Lung (tissue), 12 donors: ENCODE results near the gene ABCA1. TPM values are rescaled to one million over a fixed set of nuclear protein-coding genes. Genes with fewer than 3 reads are reported as not detected.

Experiments
- ATAC-seq: fragments of 200-7000 bp; cut with Tn5 transposase; one replicate; pipeline ENCODE4 v1.9.1; 2020; ENCODE audit warnings: moderate number of reproducible peaks; ENCODE audit not compliant: insufficient read depth, low FRiP score
- DNase-seq, 3 donors: peaks; one replicate each; pipeline ENCODE4 v3.0.0-alpha.2; 2013 to 2017
- H3K27ac ChIP-seq, 2 donors: one replicate each; pipeline ENCODE4 v1.5.1; 2013; ENCODE audit warnings: mild to moderate bottlenecking in 2 of 2, moderate library complexity in 2 of 2, control low read depth in 1 of 2, inconsistent platforms in 1 of 2, low read depth in 1 of 2, low read length in 1 of 2
- H3K27me3 ChIP-seq, 3 donors: one replicate each; pipeline ENCODE4 v1.5.1; 2013; ENCODE audit warnings: low read length in 2 of 3; ENCODE audit not compliant: control insufficient read depth in 3 of 3, insufficient read depth in 3 of 3
- H3K36me3 ChIP-seq, 4 donors: one replicate each; pipeline ENCODE4 v1.5.1; 2013; ENCODE audit warnings: low read length in 4 of 4, mild to moderate bottlenecking in 1 of 4, moderate library complexity in 1 of 4; ENCODE audit not compliant: control insufficient read depth in 4 of 4, insufficient read depth in 4 of 4
- H3K4me1 ChIP-seq, 5 donors: one replicate each; pipeline ENCODE4 v1.5.1; 2013; ENCODE audit warnings: low read length in 5 of 5, mild to moderate bottlenecking in 2 of 5, moderate library complexity in 1 of 5; ENCODE audit not compliant: control insufficient read depth in 5 of 5, insufficient read depth in 5 of 5
- H3K4me3 ChIP-seq: one replicate; pipeline ENCODE4 v1.5.1; 2013; ENCODE audit warnings: mild to moderate bottlenecking, control low read depth, moderate library complexity
- H3K9ac ChIP-seq, 2 donors: one replicate each; pipeline ENCODE4 v1.5.1; 2013; ENCODE audit warnings: low read length in 2 of 2, control low read depth in 1 of 2; ENCODE audit not compliant: insufficient read depth in 1 of 2
- H3K9me3 ChIP-seq, 4 donors: one replicate each; pipeline ENCODE4 v1.5.1; 2013; ENCODE audit warnings: low read length in 3 of 4, mild to moderate bottlenecking in 1 of 4, moderate library complexity in 1 of 4; ENCODE audit not compliant: control insufficient read depth in 4 of 4, insufficient read depth in 3 of 4
- CTCF ChIP-seq: IDR thresholded peaks from 2 replicates; pipeline ENCODE4 v1.5.1; 2012; ENCODE audit warnings: mild to moderate bottlenecking; ENCODE audit errors: control extremely low read depth, extremely low read depth
- WGBS, 2 donors: extraction: QIAGEN DNeasy Blood & Tissue Kit; methylation state at CpG; one replicate each; pipeline ENCODE4 v1.1.7; 2013; 5-methylcytosine and 5-hydroxymethylcytosine counted together
- polyA plus RNA-seq, 2 donors: library from polyadenylated mRNA; stranded (reverse); fragments of 200-250 nt; gene quantifications; one replicate each; pipeline ENCODE4 v1.2.1, GENCODE V29; 2013
- total RNA-seq, 2 donors: library from RNA; depleted of rRNA in 1 of 2; stranded (reverse); fragments of >200 nt in 1 of 2; gene quantifications; one replicate each; pipeline ENCODE4 v1.2.1, GENCODE V29; 2014 to 2021
- donor health status: control.
- donor health status: control.
- donor health status: Bipolar disorder and iron deficiency.
- donor health status: healthy.
- donor health status: DM: yes; HTN: yes; CAD: no.

ABCA1 gene
- total and polyA plus RNA-seq, 4 donors, result 5.4 to 140 (median 16.8) TPM

GRCh38 chr9:104974053-104974962 is 46.4 kb upstream of the ABCA1 start:
- DNase-seq, result no peak
- ATAC-seq, result no peak
- TF ChIP-seq CTCF, result no peak
- 54 to 66% methylated on average over 8 of the region's 8 CpGs for WGBS, 2 donors
- no peaks in the 10 kb centered on the region for H3K9me3 ChIP-seq
- H3K27me3 ChIP-seq, result no peaks in the 10 kb centered on the region
- no peak overlapping the region for H3K27ac ChIP-seq
- H3K36me3 ChIP-seq, result no peaks in the 10 kb centered on the region
- H3K4me3 ChIP-seq, result no peak overlapping the region
- no peak overlapping the region for H3K9ac ChIP-seq
- H3K4me1 ChIP-seq, result peaks cover 0 to 2% (median under 1%) of the 10 kb centered on the region in 5 donors

- H3K27me3 ChIP-seq, result no peaks in the 10 kb centered on the region
- no peaks in the 10 kb centered on the region for H3K36me3 ChIP-seq
- peak; percentile 21 for ATAC-seq
- H3K4me3 ChIP-seq, result no peak overlapping the region
- H3K9me3 ChIP-seq, result no peaks in the 10 kb centered on the region
- H3K4me1 ChIP-seq, result peaks cover 0 to 13% (median 8%) of the 10 kb centered on the region in 5 donors
- 65 to 86% methylated on average over 4 of the region's 4 CpGs for WGBS, 2 donors
- H3K9ac ChIP-seq, result no peak overlapping the region
- TF ChIP-seq CTCF, result no peak
- H3K27ac ChIP-seq, result peak overlapping the region in 1 of 2 donors; percentile 65
- DNase-seq, result peak in 2 of 3 donors; percentile 14 to 15
Measured at GRCh38 chr9:104972242-104972866, 44.4 kb upstream of the ABCA1 start.

GRCh38 chr9:104971511-104971910 is 43.6 kb upstream of the ABCA1 start:
- no peak for TF ChIP-seq CTCF
- WGBS, 2 donors, result 85 to 93% methylated on average over 3 of the region's 3 CpGs
- H3K9me3 ChIP-seq, result no peaks in the 10 kb centered on the region
- ATAC-seq (no peak), DNase-seq (no peak)
- peaks cover 0 to 13% (median 8%) of the 10 kb centered on the region in 5 donors for H3K4me1 ChIP-seq
- H3K27ac ChIP-seq, result peak overlapping the region in 1 of 2 donors; percentile 62
- H3K4me3 ChIP-seq, result no peak overlapping the region
- no peaks in the 10 kb centered on the region for H3K36me3 ChIP-seq
- H3K9ac ChIP-seq, result no peak overlapping the region
- no peaks in the 10 kb centered on the region for H3K27me3 ChIP-seq
